HG03521 (cell line): ENCODE data around the gene ACVR1B.

ENCODE experiments used
- ATAC-seq: cut with Tn5 transposase; IDR thresholded peaks from one replicate; pipeline ENCODE4 v1.9.1; 2021; ENCODE audit warnings: mild to moderate bottlenecking, moderate library complexity; ENCODE audit not compliant: unreplicated experiment

Gene ACVR1B

DNA sequence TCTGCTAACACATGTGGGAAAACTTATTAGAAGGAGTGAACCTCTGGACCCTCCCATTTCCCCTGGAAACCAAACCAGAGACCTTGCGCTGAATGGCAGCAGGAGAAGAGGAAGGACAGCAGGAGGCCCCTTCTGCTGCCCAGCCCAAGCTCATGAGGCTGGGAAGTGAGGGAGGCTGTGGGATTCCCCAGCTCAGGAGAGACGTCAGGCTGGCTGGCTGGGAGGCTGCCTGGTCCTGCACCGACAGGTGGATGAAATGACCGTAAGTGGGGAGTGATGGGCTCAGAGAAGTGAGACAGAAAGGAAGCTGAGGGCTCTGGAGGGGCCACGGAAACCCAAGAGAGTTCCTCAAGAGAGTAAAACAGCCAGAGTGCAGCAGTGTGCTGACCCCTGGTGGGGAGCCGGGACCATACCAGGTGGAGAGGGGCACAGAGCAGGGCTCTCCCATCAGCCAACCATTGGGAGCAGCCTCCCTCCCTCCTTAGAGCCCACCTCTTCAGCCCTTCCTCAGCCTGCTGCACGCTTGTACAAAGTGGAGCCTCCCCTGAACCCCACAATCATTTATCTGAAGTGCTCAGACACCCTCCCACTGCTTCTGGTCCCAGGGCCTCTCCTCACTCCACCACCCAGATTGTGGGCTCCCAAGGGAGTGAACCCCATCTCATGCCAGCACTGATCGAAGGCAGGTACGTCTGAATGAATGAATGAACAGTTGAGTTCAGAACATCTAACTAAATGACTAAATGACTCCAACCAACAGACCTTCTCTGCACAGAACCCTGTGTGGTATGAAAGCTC lies 69.2 kb downstream of the ACVR1B start:
- ATAC-seq = no peak

DNA sequence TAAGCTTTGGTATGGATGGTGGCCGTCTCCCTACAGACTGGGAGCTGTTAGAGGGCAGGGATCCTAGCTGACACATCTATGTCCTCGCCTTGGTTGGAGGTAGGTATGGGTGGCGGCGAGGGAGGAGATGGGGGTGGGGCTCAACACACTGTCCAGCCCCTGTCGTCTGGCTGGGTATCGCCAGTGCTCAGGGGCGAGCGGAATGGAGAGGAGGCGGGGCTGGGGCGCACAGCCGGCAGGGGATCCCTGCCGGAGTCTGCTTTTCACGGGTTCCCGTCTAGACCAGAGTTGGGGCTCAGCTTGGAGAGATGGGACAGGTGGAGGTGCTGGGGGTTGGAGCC lies 71.3 kb downstream of the ACVR1B start:
- ATAC-seq = no peak

- peak; percentile 44 for ATAC-seq
Measured at GRCh38 chr12:52023182-52023975, 71.9 kb downstream of the ACVR1B start.

DNA sequence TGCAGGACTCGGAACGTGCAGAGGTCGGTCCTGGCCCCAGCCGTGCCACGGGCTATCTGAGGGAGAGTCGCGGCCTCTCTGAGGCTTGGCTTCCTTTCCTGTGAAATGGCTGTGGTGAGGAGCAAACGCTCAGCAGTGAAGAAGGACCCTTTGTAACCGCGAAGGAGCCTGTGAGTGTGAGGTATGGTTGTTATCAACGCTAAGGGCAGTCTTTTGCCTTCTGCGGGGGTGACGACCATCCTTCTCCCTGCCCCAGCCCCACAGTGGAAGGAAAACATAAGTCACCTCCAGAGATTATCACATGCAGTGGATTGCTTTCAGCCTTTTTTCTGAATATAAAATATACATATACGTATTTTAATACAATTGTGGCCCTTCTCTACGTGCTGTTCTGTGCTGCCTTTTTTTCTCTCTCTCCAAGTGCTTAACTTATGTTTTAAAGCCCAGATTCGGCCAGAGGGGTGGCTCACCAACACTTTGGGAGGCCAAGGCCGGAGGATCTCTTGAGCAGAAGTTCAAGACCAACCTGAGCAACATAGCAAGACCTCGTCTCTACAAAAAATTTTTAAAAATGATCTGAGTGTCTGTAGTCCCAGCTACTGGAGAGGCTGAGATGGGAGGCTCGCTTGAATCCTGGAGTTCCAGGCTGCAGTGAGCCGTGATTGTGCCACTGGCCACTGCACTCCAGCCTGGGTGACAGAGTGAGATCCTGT lies 72.6 kb downstream of the ACVR1B start:
- ATAC-seq = no peak

GRCh38 chr12:52024845-52025230 lies 73.3 kb downstream of the ACVR1B start:
- ATAC-seq = no peak

- ATAC-seq = no peak
Measured at GRCh38 chr12:52026263-52026662, 74.8 kb downstream of the ACVR1B start.

DNA sequence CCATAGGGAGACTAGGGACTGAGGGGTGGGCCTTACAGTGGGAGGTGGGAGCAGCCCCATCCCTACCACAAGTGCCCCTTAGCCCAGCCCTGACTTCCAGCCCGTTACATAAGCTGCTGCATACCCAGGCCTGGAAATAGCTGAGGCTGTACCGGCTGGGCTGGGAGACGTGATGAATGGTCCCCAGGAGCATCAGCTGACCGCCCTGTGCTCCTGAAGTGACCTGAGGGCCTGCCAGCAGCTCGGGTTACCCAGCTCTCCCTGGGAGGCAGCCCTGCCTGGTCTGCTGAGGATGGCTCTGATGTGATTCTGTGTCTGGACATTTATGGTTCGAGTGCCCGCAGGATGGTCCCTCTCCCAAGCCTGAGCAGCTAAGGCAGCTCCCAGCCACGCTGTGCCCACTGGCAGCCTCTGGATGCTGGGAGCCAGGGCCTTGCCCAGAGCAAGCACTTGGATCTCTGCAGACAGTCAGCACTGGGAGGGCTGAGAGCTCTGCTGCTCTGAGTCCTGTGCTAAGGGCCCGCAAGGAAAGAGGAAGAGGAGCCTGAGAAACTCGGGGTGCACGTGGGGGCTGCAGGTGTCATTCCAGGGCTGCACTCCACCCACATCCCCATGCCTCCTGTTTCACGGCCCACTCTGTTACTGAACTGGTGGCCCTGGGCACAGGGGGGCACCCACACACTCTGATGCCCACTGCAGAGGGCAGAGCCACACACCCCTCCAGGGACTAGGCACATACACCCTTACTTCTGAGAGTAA lies 75.8 kb downstream of the ACVR1B start:
- no peak for ATAC-seq

GRCh38 chr12:52029685-52030084 lies 78.2 kb downstream of the ACVR1B start:
- ATAC-seq = no peak

DNA sequence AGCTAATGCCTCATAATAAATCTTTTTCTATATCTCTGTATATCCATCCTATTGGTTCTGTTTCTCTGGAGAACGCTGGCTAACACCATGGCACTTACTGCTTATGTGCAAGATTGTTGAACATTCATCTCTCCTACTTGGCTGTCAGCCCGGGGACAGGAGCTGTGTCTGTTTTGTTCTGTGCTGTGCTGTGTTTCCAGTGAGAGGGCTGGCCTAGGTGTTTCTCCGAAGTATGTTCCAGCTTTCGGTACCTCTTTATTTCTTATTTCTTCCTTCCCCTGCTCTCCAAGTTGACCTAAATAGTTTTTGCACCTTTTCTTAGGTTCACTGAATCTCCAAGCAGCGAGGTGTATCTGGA lies 80.9 kb downstream of the ACVR1B start:
- ATAC-seq = no peak

GRCh38 chr12:52032804-52033445 lies 81.4 kb downstream of the ACVR1B start:
- peak; percentile 88 for ATAC-seq

GRCh38 chr12:52033446-52034140 lies 82.1 kb downstream of the ACVR1B start:
- ATAC-seq = no peak

GRCh38 chr12:52035190-52035589 lies 83.7 kb downstream of the ACVR1B start:
- no peak for ATAC-seq

- no peak for ATAC-seq
Measured at GRCh38 chr12:52035926-52036325, 84.4 kb downstream of the ACVR1B start.

- peak; percentile 38 for ATAC-seq
Measured at GRCh38 chr12:52036587-52037171, 85.2 kb downstream of the ACVR1B start.

- ATAC-seq = no peak
Measured at GRCh38 chr12:52037248-52037861, 85.9 kb downstream of the ACVR1B start.

DNA sequence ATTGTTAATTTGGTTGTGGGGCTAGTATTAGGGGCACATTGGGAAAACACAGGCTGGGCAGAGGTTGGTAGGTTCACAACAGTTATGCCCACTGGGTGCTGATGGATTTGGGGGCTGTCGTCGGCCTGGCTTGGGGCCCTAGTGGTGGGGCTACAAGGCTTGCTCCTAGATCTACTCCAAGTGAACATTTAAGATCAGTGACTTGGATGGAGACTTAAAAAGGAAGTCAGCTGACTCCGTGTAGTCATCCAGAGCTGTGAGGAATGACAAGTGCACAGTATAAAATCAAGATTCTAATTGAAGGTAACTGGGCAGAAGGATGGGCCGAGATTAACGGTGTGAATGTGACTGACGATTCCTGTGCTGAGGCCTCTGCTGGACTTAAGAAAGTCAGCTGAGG lies 86.9 kb downstream of the ACVR1B start:
- no peak for ATAC-seq

DNA sequence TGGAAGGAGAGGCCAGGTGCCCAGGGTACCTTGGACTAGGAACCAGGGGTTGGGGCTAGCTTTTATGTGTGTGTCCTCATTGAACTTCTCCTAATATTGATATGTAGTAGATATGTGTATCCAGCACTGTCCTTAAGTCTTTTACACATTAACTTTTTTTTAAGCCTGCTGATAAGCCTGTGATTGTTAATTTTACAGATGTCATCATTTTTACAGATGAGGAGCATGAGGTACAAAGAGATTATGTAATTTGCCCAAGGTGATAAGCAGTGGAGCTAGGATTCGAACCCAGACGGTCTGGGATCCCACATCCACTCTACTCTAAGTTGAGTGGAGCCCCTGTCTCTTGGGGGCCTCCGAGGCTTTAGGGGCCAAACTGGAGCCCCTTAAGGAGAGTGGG lies 89.5 kb downstream of the ACVR1B start:
- ATAC-seq = no peak

- ATAC-seq = no peak
Measured at GRCh38 chr12:52041695-52042123, 90.2 kb downstream of the ACVR1B start.

DNA sequence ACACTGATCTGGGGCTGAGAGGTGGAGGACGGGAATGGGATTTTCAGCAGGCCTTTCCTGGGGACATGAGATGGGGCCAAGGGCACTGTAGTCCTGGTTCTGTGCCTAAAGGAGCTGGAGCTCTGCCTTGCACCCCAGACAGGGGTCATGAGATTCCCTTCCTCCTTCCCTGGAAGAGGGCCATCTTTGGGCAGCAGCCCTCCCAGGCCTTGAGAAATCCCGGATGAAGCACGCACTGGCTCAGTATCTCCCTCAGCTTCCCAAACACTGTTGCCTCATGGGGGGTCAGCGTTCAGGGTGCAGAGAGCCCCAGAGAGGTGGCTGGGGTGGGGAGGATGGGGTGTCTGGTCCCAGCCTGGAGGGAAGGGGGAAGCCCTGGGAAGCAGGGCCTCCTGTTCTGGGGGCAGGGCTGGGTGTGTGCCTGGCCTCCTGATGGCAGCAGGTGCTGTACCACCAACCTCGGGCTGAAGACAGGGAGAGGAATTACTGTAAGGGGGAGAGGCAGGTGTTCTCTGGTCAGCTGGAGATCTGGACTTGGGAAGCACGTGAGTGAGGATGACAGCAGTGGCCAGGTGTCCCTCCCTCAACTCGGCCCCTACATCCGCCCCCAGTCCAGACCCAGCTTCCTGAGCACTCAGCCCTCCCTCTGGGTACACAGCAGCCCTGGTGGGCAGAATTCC lies 91.3 kb downstream of the ACVR1B start:
- ATAC-seq = no peak
